Ovary (tissue), 9 donors: Measurements from ENCODE around the gene STAB1. TPM values are rescaled to one million over a fixed set of nuclear protein-coding genes. Genes with fewer than 3 reads are reported as not detected.

ENCODE experiments used
- DNase-seq, 5 donors: peaks; one replicate each; pipeline ENCODE4 v3.0.0-alpha.2; 2019 to 2020
- H3K27ac ChIP-seq, 2 donors: fragments of 200-600 bp; one replicate each; pipeline versions ENCODE4 v1.5.1 to v1.8.0; 2019 to 2022
- H3K27me3 ChIP-seq: fragments of 200-600 bp; one replicate; pipeline ENCODE4 v1.8.0; 2022
- H3K36me3 ChIP-seq: fragments of 200-600 bp; sonication (generic); one replicate; pipeline ENCODE4 v1.5.1; 2019
- H3K4me1 ChIP-seq: one replicate; pipeline ENCODE4 v1.8.1; 2013; ENCODE audit warnings: mild to moderate bottlenecking, moderate library complexity; ENCODE audit not compliant: insufficient read depth
- H3K4me3 ChIP-seq: fragments of 200-600 bp; sonication (generic); one replicate; pipeline ENCODE4 v1.5.1; 2017
- H3K9me3 ChIP-seq, 2 donors: fragments of 200-600 bp in 1 of 2; sonication (generic) in 1 of 2; one replicate each; pipeline versions ENCODE4 v1.5.1 to v1.8.1; 2013 to 2019; ENCODE audit warnings: mild to moderate bottlenecking in 1 of 2, moderate library complexity in 1 of 2
- CTCF ChIP-seq, 3 donors: fragments of 450-650 bp in 2 of 3; fragments of 200-600 bp in 1 of 3; IDR thresholded peaks; one replicate each; pipeline versions ENCODE4 v1.5.1 to v1.8.0; 2016 to 2022; ENCODE audit warnings: antibody characterized with exemption in 3 of 3, mild to moderate bottlenecking in 1 of 3
- EP300 ChIP-seq: sonication (generic); formaldehyde crosslinking; IDR thresholded peaks from one replicate; pipeline ENCODE4 v1.6.1; 2017; ENCODE audit warnings: antibody characterized with exemption
- POLR2A ChIP-seq: fragments of 450-650 bp; IDR thresholded peaks from one replicate; pipeline ENCODE4 v1.6.1; 2017; ENCODE audit warnings: antibody characterized with exemption, mild to moderate bottlenecking, moderate library complexity
- WGBS, 3 donors: extraction: QIAGEN DNeasy Blood & Tissue Kit in 1 of 3; methylation state at CpG; one replicate each; pipeline versions ENCODE4 v1.1.5 to v1.1.7; 2013 to 2017; 5-methylcytosine and 5-hydroxymethylcytosine counted together
- intact Hi-C, 4 donors: fragments of 100-400 bp; cut with DNase I; formaldehyde crosslinking; loops; one replicate each; pipeline versions ENCODE4 v1.11.0 to v1.15.1; 2022 to 2023
- polyA plus RNA-seq, 2 donors: library from polyadenylated mRNA; stranded (reverse); fragments of 200-250 nt in 1 of 2; fragments of 350-450 nt in 1 of 2; fragmentation: Illumina TruSeq in 1 of 2; extraction: RNeasy Lipid Tissue Mini Kit (QIAGEN cat#74804) in 1 of 2; gene quantifications; one replicate each; pipeline ENCODE4 v1.2.3, GENCODE V29; 2013 to 2014
- total RNA-seq, 7 donors: library from RNA; depleted of rRNA in 2 of 7; stranded (reverse); fragments of >200 nt in 2 of 7; fragmentation: NEBNext Ultra II Directional in 3 of 7; extraction: Animal tissue kit (Norgen Biotek cat#: 25700) in 3 of 7; gene quantifications; one replicate each; pipeline versions ENCODE4 v1.1.0 to v1.2.4, GENCODE V29; 2016 to 2023
- donor health status: DM: no; HTN: no; CAD: no; lungs with moderate emphysema.
- donor health status: DM: no; HTN: no; CAD: no.
- donor health status: Bipolar disorder and iron deficiency.
- donor health status: DM: yes; HTN: yes; CAD: no.
- donor health status: DM: no; HTN: no; CAD: no.
- donor health status: DM: yes; HTN: yes; CAD: no.

The STAB1 gene
- total and polyA plus RNA-seq, 9 donors, result 21.4 to 114 (median 47.5) TPM

DNA sequence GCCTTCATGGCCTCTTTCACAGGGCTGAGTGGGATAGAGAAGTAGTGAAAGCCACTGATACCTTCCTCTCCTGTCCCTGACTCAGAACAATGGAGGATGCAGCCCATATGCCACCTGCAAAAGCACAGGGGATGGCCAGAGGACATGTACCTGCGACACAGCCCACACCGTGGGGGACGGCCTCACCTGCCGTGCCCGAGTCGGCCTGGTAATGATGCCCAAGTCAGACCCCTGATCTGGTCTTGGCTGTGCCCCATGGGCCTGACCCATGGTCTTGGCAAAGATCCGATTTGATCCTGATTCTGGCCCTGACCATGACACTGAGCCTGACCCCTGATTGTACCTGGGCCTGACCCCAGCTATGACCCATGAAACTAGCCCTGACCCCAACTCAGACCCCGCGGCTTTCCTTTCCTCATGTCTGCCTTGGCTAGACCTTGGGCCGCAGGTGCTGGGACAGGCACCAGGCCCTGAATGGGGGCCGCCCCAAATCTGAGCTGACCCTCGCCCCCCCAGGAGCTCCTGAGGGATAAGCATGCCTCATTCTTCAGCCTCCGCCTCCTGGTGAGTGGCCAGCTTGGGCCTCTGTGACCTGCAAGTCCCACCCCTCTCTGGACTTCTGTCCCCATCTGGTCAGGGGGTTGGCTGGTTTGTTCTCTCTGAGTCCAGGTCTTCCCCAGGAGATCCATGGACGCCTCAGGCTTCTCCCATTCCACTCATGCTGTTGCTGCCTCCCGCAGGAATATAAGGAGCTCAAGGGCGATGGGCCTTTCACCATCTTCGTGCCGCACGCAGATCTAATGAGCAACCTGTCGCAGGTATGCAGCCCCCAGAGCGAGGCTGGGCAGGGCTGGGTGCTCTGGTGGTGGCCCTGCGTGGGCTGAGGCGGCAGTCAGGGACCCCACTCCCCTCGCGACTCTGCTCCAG is 22.9 kb downstream of the STAB1 start:
- H3K36me3 ChIP-seq, result no peaks in the 10 kb centered on the region
- H3K27me3 ChIP-seq, result no peaks in the 10 kb centered on the region
- no peak overlapping the region for H3K27ac ChIP-seq
- peak overlapping the region; percentile 32 for H3K4me3 ChIP-seq
- TF ChIP-seq POLR2A (no peak), CTCF (IDR thresholded peaks at IDR 0.05) (no peak), EP300 (no peak)
- intact Hi-C loops, result no loop called here
- H3K9me3 ChIP-seq, result no peaks in the 10 kb centered on the region
- 65 to 78% (median 72%) methylated on average over 23 to 25 of the region's 25 CpGs for WGBS, 3 donors
- peaks cover 7% of the 10 kb centered on the region for H3K4me1 ChIP-seq
- no peak for DNase-seq

DNA sequence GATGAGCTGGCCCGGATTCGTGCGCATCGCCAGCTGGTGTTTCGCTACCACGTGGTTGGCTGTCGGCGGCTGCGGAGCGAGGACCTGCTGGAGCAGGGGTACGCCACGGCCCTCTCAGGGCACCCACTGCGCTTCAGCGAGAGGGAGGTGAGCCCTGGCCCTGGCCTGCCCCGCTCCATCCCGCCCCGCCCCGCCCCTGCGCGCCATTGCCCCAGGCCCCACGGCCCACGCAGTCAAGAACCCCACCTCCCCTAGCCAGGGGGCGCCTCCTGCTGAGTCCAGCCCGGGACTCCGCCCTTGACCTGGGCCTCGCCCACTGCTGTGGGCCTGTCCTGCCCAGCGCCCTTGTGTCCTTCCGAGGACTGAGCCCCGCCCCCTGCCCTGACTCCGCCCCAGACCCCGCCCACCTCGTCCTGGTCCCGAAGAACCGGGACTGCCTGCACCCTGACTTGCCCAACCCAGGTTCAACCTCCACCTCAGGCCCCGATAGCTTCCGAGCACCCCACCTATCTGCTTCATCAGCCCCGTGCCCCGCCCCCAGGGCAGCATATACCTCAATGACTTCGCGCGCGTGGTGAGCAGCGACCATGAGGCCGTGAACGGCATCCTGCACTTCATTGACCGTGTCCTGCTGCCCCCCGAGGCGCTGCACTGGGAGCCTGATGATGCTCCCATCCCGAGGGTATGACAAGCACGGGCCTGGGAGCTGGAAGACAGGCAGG is 23.7 kb downstream of the STAB1 start:
- Histone ChIP-seq H3K4me1 (peaks cover 7% of the 10 kb centered on the region), H3K9me3 (no peaks in the 10 kb centered on the region), H3K36me3 (no peaks in the 10 kb centered on the region), H3K27ac (no peak overlapping the region), H3K27me3 (no peaks in the 10 kb centered on the region), H3K4me3 (peak overlapping the region; percentile 32)
- peak in 4 of 5 donors; percentile 50 to 71 (median 60) for DNase-seq
- 28 to 56% (median 31%) methylated on average over 31 to 50 of the region's 50 CpGs for WGBS, 3 donors
- intact Hi-C loops, result no loop called here
- TF ChIP-seq CTCF (IDR thresholded peaks at IDR 0.05) (no peak), EP300 (no peak), POLR2A (no peak)

- TF ChIP-seq EP300, result no peak
- no peak for TF ChIP-seq POLR2A
- TF ChIP-seq CTCF (IDR thresholded peaks at IDR 0.05), result no peak
- no peaks in the 10 kb centered on the region for H3K36me3 ChIP-seq
- peaks cover 7% of the 10 kb centered on the region for H3K4me1 ChIP-seq
- H3K27ac ChIP-seq, result no peak overlapping the region
- DNase-seq, result no peak
- no peaks in the 10 kb centered on the region for H3K27me3 ChIP-seq
- no peaks in the 10 kb centered on the region for H3K9me3 ChIP-seq
- intact Hi-C loops, result no loop called here
- no peak overlapping the region for H3K4me3 ChIP-seq
- 90 to 92% (median 91%) methylated on average over 22 of the region's 22 CpGs for WGBS, 3 donors
These were observed 24.5 kb downstream of the STAB1 start for GRCh38 chr3:52519445-52520140.

DNA sequence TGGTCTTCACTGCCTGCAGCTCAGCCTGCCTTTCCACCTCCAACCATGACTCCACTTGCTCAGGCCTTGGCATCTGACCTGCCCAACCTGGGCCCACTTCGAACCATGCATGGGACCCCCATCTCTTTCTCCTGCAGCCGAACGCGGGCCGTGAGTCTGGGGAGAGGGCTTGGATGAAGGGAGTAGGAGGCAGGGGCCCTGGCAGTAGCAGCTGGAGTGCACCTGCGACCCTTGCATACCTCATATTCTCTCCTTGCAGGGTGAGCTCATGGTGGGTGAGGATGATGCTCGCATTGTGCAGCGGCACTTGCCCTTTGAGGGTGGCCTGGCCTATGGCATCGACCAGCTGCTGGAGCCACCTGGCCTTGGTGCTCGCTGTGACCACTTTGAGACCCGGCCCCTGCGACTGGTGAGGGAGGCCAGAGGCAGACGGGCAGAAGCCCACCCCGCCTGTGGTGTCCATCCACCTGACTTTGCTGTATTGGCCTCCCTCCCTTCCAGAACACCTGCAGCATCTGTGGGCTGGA is 25.1 kb downstream of the STAB1 start:
- Histone ChIP-seq H3K27me3 (no peaks in the 10 kb centered on the region), H3K4me3 (no peak overlapping the region), H3K4me1 (peaks cover 7% of the 10 kb centered on the region), H3K9me3 (no peaks in the 10 kb centered on the region), H3K27ac (no peak overlapping the region), H3K36me3 (no peaks in the 10 kb centered on the region)
- WGBS, 3 donors, result 91 to 94% (median 94%) methylated on average over 14 of the region's 14 CpGs
- TF ChIP-seq POLR2A, result no peak
- no peak for TF ChIP-seq EP300
- no peak for TF ChIP-seq CTCF (IDR thresholded peaks at IDR 0.05)
- intact Hi-C loops, result no loop called here
- DNase-seq, result no peak
